ENCODE measurements around the gene TCF7L1.
A peak's percentile ranks its signal among the peaks of the same experiment; 100 is the strongest.
"Not testable (repeated sequence)": the region's sequence is repeated elsewhere in the genome, so short reads cannot be mapped to it uniquely, and the experiment has no call there.

Gene TCF7L1

DNA sequence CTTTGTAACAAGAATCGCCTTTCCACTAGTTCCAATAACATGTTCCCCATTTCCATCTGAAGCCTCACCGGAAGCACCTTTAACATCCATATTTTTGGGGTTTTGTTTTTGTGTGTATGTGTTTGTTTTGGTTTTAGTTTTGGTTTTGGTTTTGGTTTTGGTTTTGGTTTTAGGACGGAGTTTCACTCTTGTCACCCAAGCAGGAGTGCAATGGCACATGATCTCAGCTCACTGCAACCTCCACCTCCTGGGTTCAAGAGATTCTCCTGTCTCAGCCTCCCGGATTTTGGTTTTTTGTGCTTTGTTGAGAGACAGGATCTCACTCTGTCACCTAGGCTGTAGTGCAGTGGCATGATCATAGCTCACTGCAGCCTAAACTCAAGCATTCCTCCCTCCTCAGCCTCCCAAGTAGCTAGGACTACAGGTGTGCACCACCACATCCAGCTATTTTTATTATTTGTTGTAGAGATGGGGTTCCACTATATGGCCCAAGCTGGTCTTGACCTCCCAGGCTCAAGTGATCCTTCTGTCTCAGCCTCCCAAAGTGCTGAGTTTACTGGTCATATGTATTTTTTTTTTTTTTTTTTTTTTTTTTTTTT is 158.3 kb downstream of the TCF7L1 start:
- DNase-seq = no peak

DNA sequence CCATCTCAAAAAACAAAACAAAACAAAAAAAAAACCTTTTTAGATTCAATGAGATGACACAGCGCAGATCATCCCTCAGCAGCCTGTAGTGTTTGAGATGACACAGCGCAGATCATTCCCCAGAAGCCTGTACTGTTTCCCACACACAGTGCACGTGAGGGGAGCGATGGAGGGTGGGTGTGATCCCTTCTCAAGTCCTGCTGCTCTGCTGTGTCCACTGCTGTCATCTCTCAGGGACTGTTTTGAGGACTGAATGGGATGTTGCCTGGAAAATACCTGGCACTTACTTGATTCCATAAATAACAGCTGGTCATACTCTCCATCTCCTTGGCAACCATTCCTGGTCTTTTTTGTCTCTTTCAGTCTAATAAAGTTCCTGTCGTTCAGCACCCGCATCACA is 168.9 kb downstream of the TCF7L1 start:
- DNase-seq = no peak

DNA sequence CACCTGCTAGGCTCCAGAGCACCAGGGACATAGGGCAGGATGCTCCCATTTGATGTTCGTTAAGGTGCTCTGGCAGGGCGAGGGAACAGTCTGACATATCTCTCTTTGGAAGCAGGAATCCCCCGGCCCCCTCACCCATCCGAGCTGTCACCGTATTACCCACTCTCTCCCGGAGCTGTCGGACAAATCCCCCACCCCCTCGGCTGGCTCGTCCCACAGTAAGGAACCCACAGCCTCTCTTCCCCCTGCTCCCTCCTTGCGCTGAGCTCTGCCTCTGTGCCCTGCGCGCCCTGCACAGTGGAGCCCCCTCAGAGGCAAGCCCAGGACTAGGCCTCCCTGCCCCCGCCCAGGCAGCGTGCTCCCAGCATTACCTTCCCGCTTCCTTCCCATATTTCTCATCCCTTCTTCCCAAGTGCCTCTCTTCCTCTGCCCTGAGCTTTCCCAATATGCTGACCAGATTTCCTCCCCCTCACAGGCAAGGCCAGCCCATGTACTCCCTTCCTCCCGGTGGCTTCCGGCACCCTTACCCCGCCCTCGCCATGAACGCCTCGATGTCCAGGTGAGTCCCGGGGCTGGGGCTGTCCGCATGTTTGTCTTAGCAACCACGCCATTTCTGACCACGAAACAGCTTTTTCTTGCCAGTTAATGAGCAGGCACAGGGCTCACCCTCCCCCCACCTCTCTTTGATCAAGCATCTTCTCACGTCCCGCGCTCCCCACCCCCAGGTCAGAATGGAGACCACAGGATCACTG is 170.8 kb downstream of the TCF7L1 start:
- no peak for DNase-seq

DNA sequence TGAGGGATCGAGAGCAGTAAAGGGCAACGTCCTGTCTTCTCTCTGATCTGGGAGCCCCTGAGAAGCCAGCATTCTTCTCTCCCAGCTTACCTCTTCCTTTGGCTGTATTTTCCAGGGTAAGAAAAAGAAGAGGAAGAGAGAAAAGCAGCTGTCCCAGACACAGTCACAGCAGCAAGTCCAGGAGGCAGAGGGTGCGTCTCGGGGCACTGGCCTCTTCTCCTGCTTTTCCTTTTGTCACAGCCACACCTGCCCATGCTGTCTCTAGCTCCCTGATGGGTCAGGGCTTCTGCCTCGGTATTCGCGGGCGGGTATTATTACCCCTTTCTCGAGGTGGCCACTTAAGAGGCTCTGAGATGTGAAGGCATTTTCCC is 174.3 kb downstream of the TCF7L1 start:
- no peak for DNase-seq

DNA sequence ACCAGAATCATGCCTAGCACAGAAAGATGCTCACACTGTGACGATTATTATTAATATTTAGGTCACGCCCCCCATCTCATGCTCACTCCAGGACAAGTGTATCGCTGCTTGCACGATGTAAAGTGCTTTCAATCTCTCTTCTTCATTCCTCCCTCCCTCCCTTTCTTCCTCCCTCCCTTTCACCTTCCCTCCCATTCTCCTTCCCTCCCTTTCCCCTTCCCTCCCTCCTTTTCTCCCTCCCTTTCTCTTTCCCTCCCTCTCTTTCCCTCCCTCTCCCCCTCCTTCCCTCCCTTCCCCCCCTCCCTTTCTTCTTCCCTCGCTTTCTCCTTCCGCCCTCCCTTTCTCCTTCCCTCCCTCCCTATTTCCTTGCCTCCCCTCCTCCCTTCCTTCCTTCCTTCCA is 175.0 kb downstream of the TCF7L1 start:
- DNase-seq = no peak

DNA sequence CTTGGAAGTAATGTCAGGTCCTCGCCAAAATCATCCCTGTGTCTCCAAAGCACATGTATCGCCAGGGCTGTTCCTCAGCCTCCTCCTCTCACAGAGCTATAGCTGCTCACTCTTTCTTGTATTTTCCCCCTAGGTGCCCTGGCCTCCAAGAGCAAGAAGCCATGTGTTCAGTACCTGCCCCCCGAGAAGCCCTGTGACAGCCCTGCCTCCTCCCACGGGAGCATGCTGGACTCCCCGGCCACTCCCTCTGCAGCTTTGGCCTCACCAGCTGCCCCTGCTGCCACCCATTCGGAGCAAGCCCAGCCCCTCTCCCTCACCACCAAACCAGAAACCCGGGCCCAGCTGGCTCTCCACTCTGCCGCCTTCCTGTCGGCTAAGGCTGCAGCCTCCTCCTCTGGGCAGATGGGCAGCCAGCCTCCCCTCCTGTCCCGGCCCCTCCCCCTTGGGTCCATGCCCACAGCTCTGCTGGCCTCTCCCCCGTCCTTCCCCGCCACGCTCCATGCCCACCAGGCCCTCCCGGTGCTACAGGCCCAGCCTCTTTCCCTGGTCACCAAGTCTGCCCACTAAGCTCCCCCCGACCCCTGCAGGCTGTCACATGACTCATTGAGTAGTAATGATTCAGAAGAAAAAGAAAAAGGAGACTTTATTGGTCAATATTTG is 175.8 kb downstream of the TCF7L1 start:
- DNase-seq = peak; percentile 24

DNA sequence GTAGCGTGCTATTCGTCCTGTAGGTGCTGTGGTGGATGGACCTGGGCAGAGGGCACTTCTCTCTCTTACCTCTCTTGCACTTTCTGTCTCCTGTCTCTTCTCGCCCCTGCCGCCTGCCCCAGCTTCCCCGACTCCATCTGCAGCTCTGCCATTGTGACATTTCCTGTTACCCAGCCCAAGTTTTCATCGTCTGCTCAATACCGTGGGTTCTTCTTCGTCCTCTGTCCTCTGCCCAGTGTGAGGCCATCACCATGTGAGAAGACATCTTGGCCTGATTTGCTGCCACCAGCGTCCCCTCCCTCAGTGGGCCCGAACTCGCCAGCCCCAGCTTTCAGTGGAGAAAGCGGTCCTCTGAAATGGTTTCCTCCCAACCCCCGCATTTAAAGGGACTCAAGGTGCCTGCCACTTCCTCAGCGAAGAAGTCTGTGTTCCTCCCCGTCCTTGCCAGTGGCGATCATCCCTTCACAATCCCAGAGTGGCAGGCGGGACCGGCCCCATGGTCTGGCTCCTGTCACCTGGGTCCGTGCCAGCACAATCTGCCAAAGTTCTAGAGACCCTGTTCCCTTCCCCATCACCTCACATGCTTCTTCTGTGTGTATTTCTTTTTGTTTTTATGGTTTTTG is 176.6 kb downstream of the TCF7L1 start:
- no peak for DNase-seq

DNA sequence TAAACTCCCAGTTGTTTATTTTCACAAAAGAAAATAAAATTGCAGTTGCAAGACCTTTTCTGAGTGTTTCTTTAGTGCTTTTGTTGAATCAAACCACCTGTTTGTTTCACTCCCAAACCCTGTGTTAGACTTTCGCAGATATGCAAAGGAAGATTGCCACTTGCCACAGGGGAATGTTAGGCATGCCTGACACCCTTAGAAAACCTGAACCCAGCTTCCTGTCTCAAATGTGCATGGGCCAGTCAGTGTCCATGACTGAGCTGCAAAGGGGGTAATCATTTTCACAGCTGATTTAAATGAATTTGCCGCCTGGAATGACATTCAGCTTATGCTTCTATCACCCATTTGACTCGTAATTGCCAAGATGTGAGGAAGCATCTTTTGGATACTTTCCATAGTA is 177.1 kb downstream of the TCF7L1 start:
- no peak for DNase-seq

DNA sequence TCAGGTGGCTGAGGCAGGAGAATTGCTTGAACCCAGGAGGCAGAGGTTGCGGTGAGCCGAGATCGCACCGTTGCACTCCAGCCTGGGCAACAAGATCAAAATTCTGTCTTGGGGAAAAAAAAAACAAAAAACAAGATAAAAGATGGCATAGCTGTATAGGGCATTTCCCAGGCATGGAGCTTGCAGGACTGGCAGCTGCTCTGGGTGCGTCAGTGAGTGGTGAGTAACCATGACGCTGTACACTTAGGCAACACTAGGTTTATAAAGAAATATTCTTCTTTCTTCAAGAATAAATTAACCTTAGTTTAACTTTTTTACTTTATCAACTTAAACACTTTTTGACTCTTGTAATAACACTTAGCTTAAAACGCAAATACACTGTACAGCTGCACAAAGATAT is 179.2 kb downstream of the TCF7L1 start:
- DNase-seq = no peak

DNA sequence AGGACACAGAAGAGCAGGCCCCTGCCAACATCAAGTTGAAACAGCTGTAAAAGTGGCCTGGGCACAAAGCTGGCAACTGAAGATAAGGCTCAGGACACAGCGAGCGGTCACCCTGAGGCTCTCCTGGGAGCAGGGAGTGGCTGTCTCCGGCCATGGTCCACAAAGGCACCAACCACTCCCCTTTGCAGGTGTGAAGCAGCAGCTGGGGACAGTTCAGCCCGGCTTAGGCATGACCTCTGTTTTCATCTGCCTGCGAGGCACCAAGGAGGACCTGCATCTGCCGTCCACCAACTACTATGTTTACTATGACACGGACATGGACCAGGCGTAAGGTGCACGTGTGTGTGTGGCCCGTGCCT is 181.7 kb downstream of the TCF7L1 start:
- no peak for DNase-seq

DNA sequence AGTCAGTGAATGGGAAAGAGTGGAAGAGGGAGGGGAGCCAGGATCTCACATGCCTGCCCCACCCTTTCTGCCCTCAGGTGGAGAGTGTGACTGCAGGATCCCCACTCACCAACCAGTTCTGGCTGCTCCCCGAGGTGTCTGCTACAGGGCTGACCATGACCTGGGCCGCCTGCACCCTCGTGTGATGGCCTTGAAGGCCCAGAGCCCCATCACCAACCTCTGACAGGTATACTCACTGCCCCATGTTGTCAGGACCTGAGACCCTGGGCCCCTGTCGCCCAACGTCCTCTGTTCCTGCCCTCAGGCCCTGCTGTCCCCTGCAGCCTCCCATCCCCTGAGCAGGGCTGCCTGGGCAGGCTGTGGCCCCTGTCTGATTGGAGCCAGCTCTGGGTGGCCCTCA is 182.7 kb downstream of the TCF7L1 start:
- DNase-seq = not testable (repeated sequence)

DNA sequence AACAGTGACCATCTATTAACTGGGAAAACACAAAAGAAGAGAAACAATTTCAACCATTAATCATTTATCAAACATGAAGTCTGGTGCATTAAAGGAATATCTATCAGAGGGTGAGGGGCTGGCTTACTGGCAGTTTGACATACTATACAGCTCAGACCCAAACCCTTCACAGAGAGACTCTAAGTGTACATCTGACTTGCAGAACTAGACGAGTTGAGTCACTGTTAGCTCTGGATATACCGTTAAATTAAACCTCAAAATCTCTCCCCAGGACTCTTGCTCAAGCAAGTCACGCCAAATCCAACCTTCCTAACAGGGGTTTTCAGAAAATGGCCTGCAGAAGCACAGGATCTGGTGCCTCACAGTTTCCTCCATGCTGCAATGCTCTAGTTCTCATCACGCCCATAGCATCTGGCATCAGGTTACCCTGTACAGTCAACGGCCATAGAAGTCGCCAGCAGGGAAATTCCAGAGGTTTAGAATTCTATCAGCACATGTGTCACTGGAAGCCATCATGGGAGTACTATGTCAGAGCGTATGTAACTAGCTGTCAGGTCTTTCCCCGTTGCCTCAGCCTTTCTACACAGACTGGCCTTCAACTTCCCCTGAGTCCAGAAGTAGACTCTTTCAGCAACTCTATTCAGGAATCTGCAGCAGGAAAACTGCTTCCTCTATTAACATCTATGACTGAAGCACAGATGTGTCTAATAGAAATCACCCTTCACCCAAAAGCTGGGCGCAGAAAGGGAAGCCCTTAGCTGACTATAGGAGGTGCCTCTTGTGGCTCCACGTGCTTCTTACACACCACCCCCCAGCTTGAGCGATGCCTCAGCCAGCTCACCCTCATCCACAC is 185.3 kb downstream of the TCF7L1 start:
- DNase-seq = no peak

DNA sequence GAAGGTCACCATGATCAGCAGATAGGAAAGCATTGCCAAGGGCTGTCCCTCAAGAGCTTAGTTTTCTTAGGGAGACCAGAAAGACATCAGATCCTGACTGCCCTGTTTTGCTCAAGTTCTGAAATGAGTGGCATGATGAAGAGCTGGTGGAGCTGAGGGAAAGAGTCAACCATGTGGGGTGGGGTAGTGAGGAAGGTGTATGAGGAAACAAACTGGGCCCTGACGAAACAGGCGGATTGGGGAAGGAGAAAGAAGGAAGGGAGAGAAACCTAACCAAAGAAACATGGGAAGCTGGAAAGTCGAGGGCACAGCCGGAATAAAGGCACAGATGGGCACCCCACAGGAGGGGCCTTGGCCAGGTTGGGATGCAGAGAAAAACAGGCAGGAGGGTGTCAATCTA is 186.6 kb downstream of the TCF7L1 start:
- no peak for DNase-seq

DNA sequence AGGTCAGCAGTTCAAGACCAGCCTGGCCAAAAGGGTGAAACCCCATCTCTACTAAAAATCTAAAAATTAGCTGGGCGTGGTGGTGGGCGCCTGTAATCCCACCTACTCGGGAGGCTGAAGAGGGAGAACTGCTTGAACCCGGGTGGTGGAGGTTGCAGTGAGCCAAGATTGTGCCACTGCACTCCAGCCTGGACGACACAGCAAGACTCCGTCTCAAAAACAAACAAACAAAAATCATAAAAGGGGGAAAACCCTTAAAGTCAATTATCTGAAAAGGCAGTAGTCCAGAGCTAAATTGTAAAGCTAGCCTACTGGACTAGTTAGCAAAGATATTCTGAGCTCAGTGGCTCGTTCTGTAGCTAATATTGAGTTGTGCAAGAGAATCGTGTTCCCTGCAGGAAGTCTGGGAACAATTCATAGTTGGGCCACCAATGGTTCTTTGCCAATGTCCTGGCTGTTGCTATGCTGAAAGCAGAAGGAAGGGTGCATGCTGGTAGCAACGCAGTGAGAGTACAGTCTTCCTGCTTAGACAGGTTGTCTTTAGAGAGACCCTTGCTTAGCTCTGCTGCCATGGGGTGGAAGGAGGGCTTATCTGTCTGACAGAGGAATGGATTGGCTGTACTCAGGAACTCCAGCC is 190.3 kb downstream of the TCF7L1 start:
- DNase-seq = no peak

DNA sequence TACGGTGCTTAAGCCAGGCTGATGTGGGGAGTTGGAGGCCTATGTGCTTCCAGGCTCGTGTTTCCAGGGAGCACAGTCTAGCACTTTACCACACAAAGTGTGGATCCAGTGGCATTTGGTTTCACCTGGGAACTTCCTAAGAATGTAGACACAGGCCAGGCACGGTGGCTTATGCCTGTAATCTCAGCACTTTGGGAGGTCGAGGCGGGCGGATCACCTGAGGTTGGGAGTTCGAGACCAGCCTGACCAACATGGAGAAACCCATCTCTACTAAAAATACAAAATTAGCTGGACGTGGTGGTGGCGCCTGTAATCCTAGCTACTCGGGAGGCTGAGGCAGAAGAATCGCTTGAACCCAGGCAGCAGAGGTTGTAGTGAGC is 190.8 kb downstream of the TCF7L1 start:
- not testable (repeated sequence) for DNase-seq

DNA sequence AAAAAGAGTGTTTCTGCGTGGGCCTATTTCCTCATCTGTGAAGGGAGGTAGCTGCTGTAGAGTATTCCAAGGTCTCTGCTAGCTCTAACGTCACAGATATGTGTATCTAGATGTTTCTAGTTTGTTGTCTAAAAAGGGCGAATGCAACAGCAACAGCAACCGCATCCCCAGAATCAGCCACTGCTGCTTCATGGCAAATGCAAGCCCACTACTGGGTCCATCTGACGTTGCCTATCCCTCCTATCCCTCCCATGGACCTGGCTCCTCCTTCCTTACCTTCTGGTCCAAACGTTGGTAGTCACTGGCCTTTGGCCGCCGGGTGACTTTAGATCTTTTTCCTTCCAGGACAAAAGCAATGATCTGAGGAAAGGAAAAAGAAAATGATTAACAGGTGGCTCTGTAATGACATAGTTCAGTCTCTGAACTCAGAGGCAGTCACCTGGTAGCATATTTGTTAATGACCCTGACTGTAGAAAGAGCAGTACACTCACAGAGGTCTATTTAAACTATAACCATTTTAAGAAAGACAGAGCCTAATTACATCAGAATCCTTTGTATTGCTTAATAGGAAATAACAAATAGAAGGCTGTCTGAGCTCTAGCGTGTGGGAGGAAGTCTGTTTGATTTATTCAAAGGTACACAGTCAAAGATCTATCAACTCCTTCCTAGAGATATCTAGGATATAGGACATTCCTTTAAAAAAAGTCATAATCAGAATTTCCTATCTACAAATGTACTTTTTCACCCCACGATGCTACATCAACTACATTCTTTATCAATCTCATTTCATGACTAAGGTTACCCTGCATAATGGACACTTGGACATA is 191.7 kb downstream of the TCF7L1 start:
- DNase-seq = no peak

DNA sequence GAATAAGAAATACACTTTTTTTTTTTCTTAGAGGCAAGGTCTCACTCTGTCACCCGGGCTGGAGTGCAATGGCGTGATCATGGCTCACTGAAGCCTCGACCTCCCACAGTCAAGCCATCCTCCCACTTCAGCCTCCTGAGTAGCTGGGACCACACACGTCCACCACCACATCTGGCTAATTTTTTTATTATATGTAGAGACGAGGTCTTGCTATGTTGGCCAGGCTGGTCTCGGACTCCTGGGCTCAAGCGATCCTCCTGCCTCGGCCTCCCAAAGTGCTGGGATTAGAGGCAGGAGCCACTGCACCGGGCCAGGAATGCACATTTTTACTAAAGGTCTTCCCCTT is 192.2 kb downstream of the TCF7L1 start:
- no peak for DNase-seq

DNA sequence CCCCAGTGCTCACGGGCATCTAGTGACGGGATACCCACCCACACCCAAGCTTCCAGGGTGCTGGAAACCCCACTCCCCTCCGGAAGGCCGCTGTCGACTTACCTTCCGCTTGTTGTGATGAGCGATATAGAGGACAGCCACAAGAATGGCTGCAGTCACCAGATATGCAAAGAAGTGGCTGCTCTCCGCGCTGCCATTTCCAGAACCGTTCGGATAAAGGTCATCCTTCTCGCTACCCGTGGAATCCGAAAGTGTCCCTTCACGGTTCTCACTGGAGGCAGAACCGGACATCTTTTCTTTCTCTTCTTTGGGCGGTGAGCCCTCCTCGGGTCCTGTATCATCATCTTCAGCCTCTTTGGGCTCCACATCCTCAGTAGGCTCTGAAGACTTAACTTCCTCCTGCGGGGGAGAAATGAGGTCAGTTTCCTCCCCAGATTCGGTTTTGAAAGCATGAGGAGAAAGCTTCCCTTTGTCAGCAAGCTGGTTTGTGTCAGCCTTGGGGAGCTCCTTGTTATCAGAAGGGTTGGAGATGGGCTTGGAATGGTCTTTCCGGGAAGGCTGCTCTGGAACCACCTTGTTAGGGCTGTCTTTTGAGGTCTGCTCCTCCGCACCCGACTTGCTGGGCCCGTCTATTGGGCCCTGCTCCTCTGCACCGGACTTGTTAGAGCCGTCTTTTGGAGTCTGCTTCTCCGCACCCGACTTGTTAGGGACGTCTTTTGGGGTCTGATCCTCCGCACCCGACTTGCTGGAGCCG is 193.4 kb downstream of the TCF7L1 start:
- DNase-seq = no peak

DNA sequence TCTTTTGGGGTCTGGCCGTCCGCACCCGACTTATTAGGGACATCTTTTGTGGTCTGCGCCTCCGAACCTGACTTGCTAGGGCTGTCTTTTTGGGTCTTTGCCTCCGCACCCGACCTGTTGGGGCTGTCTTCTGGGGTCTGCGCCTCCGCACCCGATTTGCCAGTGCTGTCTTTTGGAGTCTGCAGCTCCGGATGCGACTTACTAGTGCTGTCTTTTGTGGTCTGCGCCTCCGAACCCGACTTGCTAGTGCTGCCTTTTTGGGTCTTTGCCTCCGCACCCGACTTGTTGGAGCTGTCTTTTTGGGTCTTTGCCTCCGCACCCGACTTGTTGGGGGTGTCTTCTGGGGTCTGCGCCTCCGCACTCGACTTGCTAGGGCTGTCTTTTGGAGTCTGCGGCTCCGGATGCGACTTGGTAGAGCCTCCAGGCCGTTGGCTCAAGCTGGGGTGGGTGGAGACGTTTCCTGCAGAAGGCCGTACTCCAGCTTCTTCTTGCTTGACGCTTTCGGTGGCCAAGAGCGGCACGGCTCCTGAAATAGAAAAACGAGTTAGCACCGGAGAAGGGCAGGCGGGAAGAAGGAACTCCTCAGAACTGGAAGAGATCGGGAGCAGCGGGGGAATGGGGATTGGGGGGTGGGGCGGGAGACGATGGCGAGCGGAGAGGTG is 194.1 kb downstream of the TCF7L1 start:
- peak; percentile 26 for DNase-seq

DNA sequence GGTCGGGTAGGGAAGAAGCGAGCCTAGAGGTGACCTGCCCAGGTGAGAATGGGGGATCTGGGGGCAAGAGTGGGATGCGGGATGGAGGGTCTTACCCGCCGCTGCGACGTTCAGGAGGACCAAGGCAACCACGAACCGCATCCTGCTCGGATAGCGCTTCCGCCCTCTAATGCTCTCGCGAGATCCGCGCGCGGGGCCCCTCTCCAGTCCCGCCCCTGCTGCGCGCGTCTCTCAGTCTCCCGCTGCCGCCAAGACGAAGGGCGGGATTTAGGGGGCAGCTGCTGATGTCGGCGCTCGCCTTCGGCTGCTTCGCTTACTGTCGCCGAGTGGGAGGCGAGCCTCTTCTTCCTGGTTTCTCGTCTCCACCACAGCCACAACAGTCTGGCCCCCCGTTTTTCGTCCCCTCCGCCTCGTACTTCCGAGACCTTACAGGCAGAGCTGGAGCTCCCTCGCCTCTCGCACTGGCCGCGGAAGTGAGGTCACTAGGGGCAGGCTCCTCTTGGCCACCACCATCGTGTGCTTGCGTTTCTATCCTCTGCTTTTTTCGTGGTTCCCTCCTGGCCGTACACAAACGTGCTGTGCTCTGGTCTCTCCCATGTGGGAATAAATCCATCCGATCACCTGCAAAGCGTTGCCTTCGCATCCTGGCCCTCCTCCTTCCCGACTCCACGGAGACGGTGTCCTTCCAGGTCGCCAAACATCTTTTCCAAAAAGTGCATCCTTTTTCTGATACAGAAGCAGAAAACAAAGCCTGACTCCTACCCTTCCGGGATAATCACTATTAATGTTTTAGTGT is 194.8 kb downstream of the TCF7L1 start, which contains the start of gene TGOLN2:
TSS of gene TGOLN2 (minus strand) at position 168 of the 796 bp plus-strand sequence. CDS start at position 141, 27 bp downstream.
- DNase-seq = peak; percentile 95
